Measurements from ENCODE around the gene UBQLN4. TPM values are rescaled to one million over a fixed set of nuclear protein-coding genes. Genes with fewer than 3 reads are reported as not detected.
"Not testable (repeated sequence)": the region's sequence is repeated elsewhere in the genome, so short reads cannot be mapped to it uniquely, and the experiment has no call there.

Gene UBQLN4
- total RNA-seq, 1 experiment from 2014 or later, result 75.2 TPM

DNA sequence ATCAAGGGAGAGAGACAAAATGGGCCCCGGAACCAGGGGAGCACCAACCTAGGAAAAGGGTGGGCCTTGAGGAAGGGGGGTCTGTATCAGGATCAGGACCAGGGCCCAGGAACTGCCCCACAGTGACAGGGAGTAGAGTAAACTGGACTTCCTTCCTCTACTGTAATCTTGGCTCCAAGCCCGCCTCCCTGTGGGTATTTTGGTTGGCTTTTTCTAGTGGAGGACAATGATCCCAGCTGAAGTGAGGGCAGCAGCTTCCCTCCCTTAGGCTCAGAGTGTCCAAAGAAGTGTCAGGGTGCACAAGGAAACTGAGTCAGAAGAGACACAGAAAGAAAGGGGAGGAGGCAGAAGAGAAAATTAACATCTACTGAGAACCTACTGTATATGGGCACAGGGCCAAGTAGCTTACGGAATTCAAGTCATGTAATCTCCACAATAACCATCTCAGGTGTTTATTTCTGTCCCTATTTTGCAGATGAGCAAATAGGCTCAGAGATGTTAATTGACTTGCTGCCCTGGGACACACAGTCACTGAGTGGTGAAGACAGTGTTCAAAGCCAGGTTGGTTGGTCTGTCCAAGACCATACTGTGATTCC is 4.8 kb downstream of the UBQLN4 start:
- no peak overlapping the region for H3K4me3 ChIP-seq (ENCODE audit: low read depth, low read length, poor library complexity, severe bottlenecking)
- H3K27ac ChIP-seq (ENCODE audit: low read depth, low read length, poor library complexity, severe bottlenecking), result no peak overlapping the region
- no TSS peak for BruUV-seq (replicated peaks)
- intact Hi-C loops (cut with micrococcal nuclease; ENCODE audit: unreplicated experiment), result no loop called here
- H3K9me3 ChIP-seq (ENCODE audit: low read depth, low read length, poor library complexity, severe bottlenecking), result no peaks in the 10 kb centered on the region
- no peaks in the 10 kb centered on the region for H3K4me1 ChIP-seq (ENCODE audit: insufficient read depth, low read length, poor library complexity, severe bottlenecking)
- TF ChIP-seq, protein P1, sequence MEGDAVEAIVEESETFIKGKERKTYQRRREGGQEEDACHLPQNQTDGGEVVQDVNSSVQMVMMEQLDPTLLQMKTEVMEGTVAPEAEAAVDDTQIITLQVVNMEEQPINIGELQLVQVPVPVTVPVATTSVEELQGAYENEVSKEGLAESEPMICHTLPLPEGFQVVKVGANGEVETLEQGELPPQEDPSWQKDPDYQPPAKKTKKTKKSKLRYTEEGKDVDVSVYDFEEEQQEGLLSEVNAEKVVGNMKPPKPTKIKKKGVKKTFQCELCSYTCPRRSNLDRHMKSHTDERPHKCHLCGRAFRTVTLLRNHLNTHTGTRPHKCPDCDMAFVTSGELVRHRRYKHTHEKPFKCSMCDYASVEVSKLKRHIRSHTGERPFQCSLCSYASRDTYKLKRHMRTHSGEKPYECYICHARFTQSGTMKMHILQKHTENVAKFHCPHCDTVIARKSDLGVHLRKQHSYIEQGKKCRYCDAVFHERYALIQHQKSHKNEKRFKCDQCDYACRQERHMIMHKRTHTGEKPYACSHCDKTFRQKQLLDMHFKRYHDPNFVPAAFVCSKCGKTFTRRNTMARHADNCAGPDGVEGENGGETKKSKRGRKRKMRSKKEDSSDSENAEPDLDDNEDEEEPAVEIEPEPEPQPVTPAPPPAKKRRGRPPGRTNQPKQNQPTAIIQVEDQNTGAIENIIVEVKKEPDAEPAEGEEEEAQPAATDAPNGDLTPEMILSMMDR (conservative IDR thresholded peaks at IDR 0.05; ENCODE audit: low read depth, low read length), result no peak
- no peak for TF ChIP-seq EZH2 (IDR thresholded peaks at IDR 0.05; ENCODE audit: borderline replicate concordance, low read depth, low read length, poor library complexity, severe bottlenecking)
- CTCF ChIA-PET, result no interaction called here
- peaks cover 37% of the 10 kb centered on the region for H3K36me3 ChIP-seq (ENCODE audit: insufficient read depth, low read length, poor library complexity, severe bottlenecking)
- no peaks in the 10 kb centered on the region for H3K27me3 ChIP-seq (replicated peaks; ENCODE audit: insufficient read depth, low read depth, low read length, poor library complexity)
- POLR2A ChIA-PET (ENCODE audit: low non-redundant PET), result no interaction called here
- no peak for DNase-seq (ENCODE audit: low spot score)

DNA sequence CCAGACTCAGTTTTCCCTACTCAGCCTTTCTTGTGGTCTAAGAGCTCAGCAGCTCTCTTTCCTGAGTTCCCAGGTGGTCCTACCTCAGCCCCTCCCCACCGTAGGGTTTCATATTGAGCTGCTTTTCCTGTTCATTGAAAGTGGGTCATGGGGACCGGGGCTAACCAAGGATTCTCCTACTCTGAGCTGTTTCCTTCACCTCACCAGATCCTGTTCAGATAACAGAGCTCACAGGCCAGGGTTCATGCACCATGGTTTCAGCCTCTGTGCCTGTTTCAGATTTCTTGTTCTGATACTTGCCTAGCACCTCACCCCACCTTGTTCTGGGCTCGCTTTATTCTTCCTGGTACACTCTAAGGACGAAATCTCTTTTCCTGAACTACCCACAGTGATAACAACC is 8.5 kb downstream of the UBQLN4 start:
- POLR2A ChIA-PET (ENCODE audit: low non-redundant PET), result no interaction called here
- no peak for TF ChIP-seq EZH2 (IDR thresholded peaks at IDR 0.05; ENCODE audit: borderline replicate concordance, low read depth, low read length, poor library complexity, severe bottlenecking)
- TF ChIP-seq, protein P1 (conservative IDR thresholded peaks at IDR 0.05; ENCODE audit: low read depth, low read length), result no peak
- CTCF ChIA-PET, result no interaction called here
- Histone ChIP-seq H3K27ac (ENCODE audit: low read depth, low read length, poor library complexity, severe bottlenecking) (no peak overlapping the region), H3K36me3 (ENCODE audit: insufficient read depth, low read length, poor library complexity, severe bottlenecking) (peaks cover 50% of the 10 kb centered on the region), H3K27me3 (replicated peaks; ENCODE audit: insufficient read depth, low read depth, low read length, poor library complexity) (no peaks in the 10 kb centered on the region), H3K4me3 (ENCODE audit: low read depth, low read length, poor library complexity, severe bottlenecking) (no peak overlapping the region), H3K4me1 (ENCODE audit: insufficient read depth, low read length, poor library complexity, severe bottlenecking) (no peaks in the 10 kb centered on the region), H3K9me3 (ENCODE audit: low read depth, low read length, poor library complexity, severe bottlenecking) (no peaks in the 10 kb centered on the region)
- BruUV-seq (replicated peaks), result no TSS peak
- intact Hi-C loops (cut with micrococcal nuclease; ENCODE audit: unreplicated experiment), result no loop called here
- no peak for DNase-seq (ENCODE audit: low spot score)

DNA sequence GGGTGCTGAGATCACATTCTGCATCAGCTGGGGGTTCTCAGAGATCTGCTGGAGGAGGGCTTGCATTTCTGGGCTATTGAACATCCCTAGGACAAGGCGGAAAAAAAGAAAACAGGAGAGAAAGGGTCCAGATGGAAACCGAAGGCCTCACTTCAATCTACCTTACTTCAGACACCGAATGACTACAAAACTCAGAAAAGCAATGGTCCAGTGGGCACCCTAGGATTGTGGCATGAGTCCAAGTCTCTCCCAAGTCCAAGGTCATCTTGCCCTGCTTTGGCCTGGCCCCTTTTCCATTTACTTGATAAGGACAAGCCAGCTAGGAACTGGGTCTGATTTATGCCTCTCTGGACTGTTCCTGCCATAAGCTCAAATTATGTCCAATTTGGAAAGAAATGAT is 10.8 kb downstream of the UBQLN4 start:
- TF ChIP-seq, protein P1 (conservative IDR thresholded peaks at IDR 0.05; ENCODE audit: low read depth, low read length), result no peak
- TF ChIP-seq EZH2 (IDR thresholded peaks at IDR 0.05; ENCODE audit: borderline replicate concordance, low read depth, low read length, poor library complexity, severe bottlenecking), result no peak
- H3K4me1 ChIP-seq (ENCODE audit: insufficient read depth, low read length, poor library complexity, severe bottlenecking), result no peaks in the 10 kb centered on the region
- no peak overlapping the region for H3K27ac ChIP-seq (ENCODE audit: low read depth, low read length, poor library complexity, severe bottlenecking)
- ChIA-PET POLR2A (ENCODE audit: low non-redundant PET) (no interaction called here), CTCF (no interaction called here)
- H3K4me3 ChIP-seq (ENCODE audit: low read depth, low read length, poor library complexity, severe bottlenecking), result no peak overlapping the region
- H3K36me3 ChIP-seq (ENCODE audit: insufficient read depth, low read length, poor library complexity, severe bottlenecking), result peaks cover 33% of the 10 kb centered on the region
- no peaks in the 10 kb centered on the region for H3K27me3 ChIP-seq (replicated peaks; ENCODE audit: insufficient read depth, low read depth, low read length, poor library complexity)
- no peaks in the 10 kb centered on the region for H3K9me3 ChIP-seq (ENCODE audit: low read depth, low read length, poor library complexity, severe bottlenecking)
- no peak for DNase-seq (ENCODE audit: low spot score)
- intact Hi-C loops (cut with micrococcal nuclease; ENCODE audit: unreplicated experiment), result no loop called here
- no TSS peak for BruUV-seq (replicated peaks)

DNA sequence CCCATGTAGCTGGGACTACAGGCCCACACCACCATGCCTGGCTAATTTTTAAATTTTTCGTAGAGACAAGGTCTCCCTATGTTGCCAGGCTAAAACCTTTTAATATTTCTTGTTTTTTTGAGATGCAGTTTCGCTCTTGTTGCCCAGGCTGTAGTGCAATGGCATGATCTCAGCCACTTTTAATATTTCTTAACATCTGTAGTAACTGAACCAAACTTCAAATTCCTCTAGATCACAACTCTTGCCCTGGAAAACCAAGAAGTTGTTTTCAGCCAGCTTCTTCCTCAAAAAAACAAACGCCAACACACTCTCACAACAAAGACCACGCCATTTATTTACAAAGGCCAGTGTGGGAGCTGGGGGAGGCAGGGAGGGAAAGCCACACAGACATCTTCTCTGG is 18.6 kb downstream of the UBQLN4 start:
- H3K9me3 ChIP-seq (ENCODE audit: low read depth, low read length, poor library complexity, severe bottlenecking); H3K27me3 ChIP-seq (replicated peaks; ENCODE audit: insufficient read depth, low read depth, low read length, poor library complexity); intact Hi-C loops (cut with micrococcal nuclease; ENCODE audit: unreplicated experiment); H3K4me1 ChIP-seq (ENCODE audit: insufficient read depth, low read length, poor library complexity, severe bottlenecking); BruUV-seq (replicated peaks); H3K27ac ChIP-seq (ENCODE audit: low read depth, low read length, poor library complexity, severe bottlenecking); H3K4me3 ChIP-seq (ENCODE audit: low read depth, low read length, poor library complexity, severe bottlenecking); DNase-seq (ENCODE audit: low spot score); POLR2A ChIA-PET (ENCODE audit: low non-redundant PET); H3K36me3 ChIP-seq (ENCODE audit: insufficient read depth, low read length, poor library complexity, severe bottlenecking): not testable (repeated sequence)
- CTCF ChIA-PET, result interaction anchor here (0.6 kb wide), 1 partner anchor 32 kb away, joined by 3 read pairs; no protein-coding TSS in a partner anchor

Measured in A673 (cell line).